SIG-M5 treated with dmso at 0.1 percent for 504 hours (cell line): ENCODE data around the gene ATP5F1C.
A peak's percentile ranks its signal among the peaks of the same experiment; 100 is the strongest.
"Not testable (repeated sequence)": the region's sequence is repeated elsewhere in the genome, so short reads cannot be mapped to it uniquely, and the experiment has no call there.

Experiments used
- DNase-seq: peaks from one replicate; lab custom pipeline; 2025; ENCODE audit not compliant: unreplicated experiment; lab: John Stamatoyannopoulos, UW

ATP5F1C gene

DNA sequence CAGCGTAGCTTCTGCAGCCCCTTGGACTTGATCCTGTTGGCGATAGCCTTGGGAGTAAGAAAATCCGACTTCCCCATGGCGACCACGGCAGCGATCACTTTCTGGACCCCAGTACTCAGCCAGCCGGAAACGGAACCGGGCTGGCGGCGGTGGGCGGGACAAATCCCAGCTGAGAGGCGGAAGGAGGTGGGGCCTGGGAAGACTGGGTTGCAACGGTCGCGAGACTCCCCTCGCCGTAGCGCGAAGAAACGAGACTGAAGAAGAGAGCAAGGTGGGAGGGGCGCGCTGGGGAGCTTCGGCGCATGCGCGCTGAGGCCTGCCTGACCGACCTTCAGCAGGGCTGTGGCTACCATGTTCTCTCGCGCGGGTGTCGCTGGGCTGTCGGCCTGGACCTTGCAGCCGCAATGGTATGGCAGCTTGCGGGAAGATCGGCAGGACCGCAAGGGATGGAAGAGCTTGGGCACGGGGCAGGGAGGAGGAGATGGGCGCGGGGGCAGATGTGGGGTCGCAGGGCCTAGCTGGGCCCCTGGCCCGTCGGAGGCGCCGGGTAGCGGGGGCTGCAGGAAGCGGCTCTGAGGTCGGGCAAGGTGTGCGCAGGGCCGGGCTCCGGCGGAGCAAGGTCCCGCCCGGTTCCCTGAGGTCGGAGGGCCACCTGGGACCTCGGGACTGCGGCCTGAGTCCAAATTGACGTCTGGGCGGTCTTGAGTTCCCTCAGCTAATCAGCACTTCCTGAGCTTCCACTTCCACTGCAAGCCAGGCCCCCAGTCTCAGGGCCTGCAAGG lies at the start of gene ATP5F1C, which contains the start of gene KIN:
TSS of gene ATP5F1C (plus strand) at position 321 of the 782 bp plus-strand sequence. CDS start at position 352, 31 bp downstream.
TSS of gene KIN (minus strand) at position 137 of the 782 bp plus-strand sequence. CDS start at position 77, 60 bp downstream.
- peak; percentile 95 for DNase-seq

DNA sequence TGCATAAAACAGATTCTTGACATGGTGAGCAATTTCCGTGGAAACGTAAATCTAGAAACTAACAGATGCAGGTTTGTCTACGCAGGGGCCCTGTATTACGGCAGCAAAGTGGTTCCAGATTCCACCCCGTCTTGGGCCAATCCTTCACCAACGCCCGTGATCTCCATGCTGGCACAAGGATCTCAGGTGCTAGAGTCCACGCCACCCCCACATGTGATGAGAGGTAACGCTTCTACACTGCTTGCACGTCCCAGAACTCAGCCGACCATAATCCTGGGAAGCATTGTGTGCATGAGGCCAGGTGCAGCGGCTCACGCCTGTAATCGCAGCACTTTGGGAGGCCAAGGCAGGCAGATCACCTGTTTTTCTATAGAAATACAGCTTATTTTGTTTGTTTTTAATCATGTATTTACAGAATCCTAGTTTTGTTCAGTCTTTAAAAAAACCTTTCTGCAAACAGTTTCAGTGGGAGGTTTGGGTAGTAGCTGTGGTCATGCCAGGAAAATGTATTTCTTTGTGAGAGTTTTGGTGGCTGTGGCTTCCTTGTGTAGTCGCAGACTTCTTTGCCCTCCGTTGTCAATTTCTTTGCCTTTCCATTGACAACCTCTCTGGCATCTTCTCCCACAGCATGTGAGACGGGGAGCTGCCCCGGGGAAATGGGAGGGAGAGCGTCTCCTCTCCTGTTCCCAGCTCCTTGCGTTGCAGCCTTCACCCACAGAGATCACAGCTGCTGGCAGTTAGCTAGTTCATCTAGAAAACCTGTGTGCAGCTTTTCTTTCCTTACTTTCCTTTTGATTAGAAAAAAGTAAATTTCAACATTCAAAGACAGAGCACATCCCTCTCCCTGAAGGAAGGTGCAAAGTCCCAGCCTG lies 49.2 kb upstream of the ATP5F1C start:
- no peak for DNase-seq

GRCh38 chr10:7744307-7744706 lies 43.7 kb upstream of the ATP5F1C start:
- no peak for DNase-seq

GRCh38 chr10:7748637-7749036 lies 39.3 kb upstream of the ATP5F1C start:
- DNase-seq, result not testable (repeated sequence)

DNA sequence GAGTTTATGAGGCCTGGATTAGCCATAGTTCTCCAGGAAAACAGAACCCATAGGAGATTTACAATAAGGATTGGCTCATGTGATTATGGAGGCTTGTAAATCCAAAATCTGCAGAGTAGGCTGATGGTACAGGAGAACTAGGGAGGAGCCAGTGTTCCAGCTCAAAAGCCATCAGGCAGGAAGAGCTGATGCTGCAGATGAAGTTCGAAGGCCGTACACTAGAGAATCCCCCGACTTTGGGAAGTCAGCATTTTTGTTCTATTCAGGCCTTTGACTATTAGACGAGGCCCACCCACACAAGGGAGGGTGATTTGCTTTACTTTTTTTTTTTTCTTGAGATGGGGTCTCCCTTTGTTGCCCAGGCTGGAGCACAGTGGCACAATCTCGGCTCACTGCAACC lies 37.8 kb upstream of the ATP5F1C start:
- no peak for DNase-seq

DNA sequence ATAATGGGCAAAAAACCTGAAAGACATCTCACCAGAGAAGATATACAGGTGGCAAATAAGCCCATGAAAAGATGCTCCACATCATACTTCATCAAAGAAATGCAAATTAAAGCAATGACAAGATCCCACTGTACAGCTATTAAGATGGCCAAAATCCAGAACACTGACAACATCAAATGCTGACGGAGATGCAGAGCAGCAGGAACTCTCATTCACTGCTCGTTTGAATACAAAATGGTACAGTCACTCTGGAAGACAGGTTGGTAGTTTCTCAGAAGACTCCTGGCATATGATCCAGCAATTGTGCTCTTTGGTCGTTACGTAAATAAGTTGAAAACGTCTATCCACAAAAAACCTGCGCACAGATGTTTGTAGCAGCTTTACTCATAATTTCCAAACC lies 35.7 kb upstream of the ATP5F1C start:
- DNase-seq, result no peak

GRCh38 chr10:7755103-7755502 lies 32.9 kb upstream of the ATP5F1C start:
- no peak for DNase-seq

DNA sequence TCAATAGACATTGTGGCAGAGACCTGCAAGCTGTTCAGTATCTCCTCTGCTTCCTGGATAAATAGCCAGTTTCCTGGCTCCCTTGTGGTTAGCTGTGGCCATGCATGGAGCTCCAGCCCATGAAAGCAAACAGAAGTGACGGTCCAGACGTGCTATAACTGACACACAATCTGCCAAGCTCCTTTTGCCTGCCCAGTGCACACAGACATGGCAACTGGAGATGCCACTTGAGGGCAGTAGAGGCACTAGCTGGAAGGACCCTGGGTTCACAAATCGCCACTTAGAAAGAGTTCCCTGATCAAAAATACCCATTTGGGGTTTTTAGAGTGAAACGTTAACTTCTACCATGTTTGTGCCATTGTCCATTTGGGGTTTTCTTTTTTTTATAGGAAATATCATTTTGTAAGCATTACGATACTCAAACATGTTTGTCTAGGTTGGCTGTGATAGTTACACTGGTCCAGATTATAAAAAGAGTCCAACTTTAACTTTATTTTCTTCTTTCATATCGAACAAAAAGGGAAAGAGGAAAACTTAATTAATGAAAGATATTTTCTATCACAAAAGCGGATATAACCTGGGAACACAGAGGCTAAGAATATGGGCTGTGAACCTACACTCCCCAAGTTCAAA lies 31.5 kb upstream of the ATP5F1C start:
- DNase-seq, result peak; percentile 25

GRCh38 chr10:7763929-7764328 lies 24.0 kb upstream of the ATP5F1C start:
- no peak for DNase-seq

DNA sequence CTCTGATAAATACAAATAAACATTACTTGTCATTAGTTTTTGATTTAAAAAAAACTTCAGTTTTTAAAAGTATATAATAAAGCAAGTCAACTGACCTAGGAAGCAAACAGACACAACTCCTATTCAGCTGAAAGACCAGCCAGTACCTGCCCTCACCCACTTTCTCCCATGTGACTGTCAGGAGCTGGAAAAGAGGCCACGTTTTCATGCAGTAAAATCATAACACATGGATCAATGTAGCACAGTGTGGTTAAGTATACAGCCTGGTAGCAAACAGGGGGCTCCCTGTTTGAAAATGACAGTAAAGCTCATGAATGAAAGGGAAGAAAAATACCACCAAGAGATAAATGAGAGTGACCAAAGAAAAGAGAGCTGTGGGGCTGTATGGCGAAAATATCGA lies 21.7 kb upstream of the ATP5F1C start:
- no peak for DNase-seq

DNA sequence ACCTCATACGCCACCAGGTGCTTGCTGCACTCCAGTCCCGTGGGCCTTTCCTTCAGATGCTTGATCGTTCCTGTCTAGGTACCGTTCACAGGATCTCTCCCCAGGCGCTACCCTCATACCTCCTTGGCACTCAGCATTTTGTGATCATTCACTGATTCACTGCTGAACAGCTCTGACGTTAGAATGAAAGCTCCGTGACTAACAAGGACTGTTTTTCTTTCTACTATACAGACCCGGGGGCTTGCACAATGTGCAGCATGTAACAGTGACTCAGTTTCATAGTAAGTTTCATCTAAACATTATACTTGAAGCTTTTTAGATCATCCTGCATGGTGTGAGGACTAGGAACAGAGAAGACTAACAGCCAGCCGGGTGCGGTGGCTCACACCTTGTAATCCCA lies 20.8 kb upstream of the ATP5F1C start:
- DNase-seq, result no peak

GRCh38 chr10:7768417-7768816 lies 19.6 kb upstream of the ATP5F1C start:
- no peak for DNase-seq

DNA sequence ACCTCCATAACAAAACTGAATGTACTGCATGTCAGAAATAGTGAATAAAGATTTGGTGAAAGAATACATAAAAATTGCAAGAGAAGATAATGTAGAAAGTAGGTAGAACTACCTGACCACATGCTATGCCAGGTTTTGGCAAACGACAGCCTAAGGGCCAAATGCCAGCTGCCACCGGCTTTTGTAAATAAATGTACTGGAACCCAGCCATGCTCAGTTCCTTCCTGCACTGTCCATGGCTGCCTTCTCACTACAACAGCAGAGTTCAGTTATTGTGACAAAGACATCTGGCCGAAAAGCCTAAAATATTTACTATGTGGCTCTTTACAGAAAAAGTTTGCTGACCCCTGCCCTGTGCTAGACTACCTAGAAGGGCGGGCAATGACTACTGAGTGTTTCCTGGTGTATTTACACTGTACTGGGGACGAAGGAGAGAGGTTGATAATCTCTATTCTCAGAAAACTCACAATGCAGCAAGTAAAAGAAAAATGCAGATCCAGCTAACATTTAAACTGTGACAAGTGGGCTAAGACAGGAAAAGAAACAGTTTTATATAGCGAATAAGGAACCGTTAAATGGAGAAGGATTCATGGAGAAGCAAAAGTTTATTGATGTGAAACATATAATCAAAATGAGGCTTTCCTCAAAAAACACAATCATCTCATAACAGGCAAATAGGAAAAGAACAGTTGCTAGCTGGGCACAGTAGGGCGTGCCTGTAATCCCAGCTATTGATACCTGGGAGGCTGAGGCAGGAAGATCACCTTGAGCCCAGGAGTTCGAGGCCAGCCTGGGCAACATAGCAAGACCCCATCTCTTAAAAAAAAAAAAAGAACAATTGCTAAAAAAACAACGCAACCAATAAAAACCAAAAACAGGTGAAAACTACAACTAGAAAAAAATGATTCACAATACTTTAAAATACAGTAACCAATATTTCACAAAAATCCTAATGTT lies 13.9 kb upstream of the ATP5F1C start:
- DNase-seq, result no peak

DNA sequence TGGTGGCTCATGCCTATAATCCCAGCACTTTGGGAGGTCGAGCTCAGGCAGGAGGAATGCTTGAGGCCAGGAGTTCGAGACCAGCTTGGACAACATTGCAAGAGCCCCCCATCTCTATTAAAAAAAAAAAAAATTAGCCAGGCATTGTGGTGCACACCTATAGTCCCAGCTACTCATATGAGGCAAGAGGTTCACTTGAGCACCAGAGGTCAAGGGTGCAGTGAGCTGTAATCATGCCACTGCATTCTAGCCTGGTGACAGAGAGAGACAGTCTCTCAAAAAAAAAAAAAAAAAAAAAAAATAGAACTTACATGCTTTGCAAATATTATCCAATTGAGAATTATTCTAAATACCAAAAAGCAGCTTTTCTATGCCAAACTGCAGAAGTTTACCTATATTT lies 11.2 kb upstream of the ATP5F1C start:
- DNase-seq, result no peak

DNA sequence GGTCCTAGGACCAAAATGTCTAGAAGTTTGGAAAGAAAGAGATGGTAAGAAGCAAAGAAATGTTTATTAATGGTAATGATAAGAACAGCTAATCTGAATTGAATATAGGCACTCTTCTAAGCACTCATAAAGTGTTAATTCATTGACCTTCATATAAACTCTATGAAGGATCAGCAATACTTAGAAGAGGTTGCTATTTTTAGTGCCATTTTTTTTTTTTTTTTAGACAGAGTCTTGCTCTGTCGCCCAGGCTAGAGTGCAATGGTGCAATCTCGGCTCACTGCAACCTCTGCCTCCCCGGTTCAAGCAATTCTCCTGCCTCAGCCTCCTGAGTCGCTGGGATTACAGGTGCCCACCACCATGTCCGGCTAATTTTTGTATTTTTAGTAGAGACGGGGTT lies 5.8 kb upstream of the ATP5F1C start:
- not testable (repeated sequence) for DNase-seq

DNA sequence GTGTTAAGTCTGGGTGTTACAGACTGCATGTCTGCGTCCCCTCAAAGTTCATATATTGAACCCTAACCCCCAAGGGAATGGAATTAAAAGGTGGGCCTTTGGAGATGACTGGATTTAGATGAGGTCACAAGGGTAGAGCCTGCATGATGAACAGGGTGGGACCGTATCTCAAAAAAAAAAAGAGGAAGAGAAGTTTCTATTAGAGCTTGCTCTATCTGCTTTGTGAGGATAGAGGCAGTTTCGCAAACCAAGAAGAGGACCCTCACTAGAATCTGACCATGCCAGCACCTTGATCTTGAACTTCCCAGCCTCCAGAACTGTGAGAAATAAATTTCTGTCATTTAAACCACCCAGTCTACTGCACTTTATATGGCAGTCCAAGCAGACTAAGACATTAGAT lies 1.5 kb upstream of the ATP5F1C start:
- DNase-seq, result peak; percentile 28

- DNase-seq, result no peak
Observed at GRCh38 chr10:7787150-7787856, 674 bp upstream of the ATP5F1C start.

GRCh38 chr10:7788639-7789286 lies 786 bp downstream of the ATP5F1C start:
- DNase-seq, result no peak

DNA sequence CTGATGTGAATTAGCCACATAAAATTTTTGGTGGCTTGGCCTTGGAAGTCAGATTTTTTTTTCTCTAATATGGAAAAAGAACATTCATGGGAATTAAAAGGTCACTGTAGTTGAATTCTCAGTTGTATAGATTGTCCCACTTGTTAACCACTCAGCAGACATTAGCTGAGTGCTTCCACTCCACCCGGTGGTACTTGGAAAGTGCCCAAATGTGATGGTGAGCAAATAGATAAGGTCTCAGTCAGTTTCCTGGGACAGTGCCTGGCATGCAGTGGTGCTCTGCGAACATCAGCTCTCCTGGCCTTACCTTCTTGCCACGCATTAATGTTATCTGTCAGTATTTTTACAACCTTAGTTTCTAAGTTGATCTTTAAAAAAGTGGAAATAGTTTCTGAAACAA lies 1.4 kb downstream of the ATP5F1C start:
- no peak for DNase-seq
